Keratinocyte (primary cell): ENCODE measurements around the gene RHOBTB1. TPM values are rescaled to one million over a fixed set of nuclear protein-coding genes. Genes with fewer than 3 reads are reported as not detected.

Experiments
- DNase-seq: peaks from one replicate; pipeline ENCODE4 v3.0.0-alpha.2; 2011; ENCODE audit warnings: low read depth, missing footprints, low spot score
- FAIRE-seq: peaks from 2 replicates; lab custom pipeline; 2011; peaks lifted over from hg19 to GRCh38; lab: Jason Lieb, UNC
- H2AFZ ChIP-seq: 2 replicates; pipeline ENCODE4 v1.6.0; 2012; ENCODE audit warnings: low read length, control low read depth, inconsistent platforms; ENCODE audit not compliant: control insufficient read depth
- H3K27ac ChIP-seq: 2 replicates; pipeline ENCODE4 v1.5.1; 2011; ENCODE audit warnings: low read length; ENCODE audit not compliant: control insufficient read depth, insufficient read depth
- H3K27me3 ChIP-seq: 3 replicates; pipeline ENCODE4 v1.6.0; 2011; ENCODE audit warnings: low read length; ENCODE audit not compliant: control insufficient read depth, insufficient read depth; ENCODE audit errors: extremely low read depth
- H3K36me3 ChIP-seq, 2 experiments: 2 replicates in 1 of 2; 3 replicates in 1 of 2; pipeline ENCODE4 v1.5.1; 2011; ENCODE audit warnings: low read length in 2 of 2, mild to moderate bottlenecking in 1 of 2; ENCODE audit not compliant: control insufficient read depth in 2 of 2, insufficient read depth in 2 of 2; ENCODE audit errors: extremely low read depth in 1 of 2
- H3K4me1 ChIP-seq: 3 replicates; pipeline ENCODE4 v1.5.1; 2011; ENCODE audit warnings: low read length; ENCODE audit not compliant: control insufficient read depth, insufficient read depth; ENCODE audit errors: extremely low read depth
- H3K4me2 ChIP-seq: 3 replicates; pipeline ENCODE4 v1.6.0; 2011; ENCODE audit warnings: low read depth, low read length; ENCODE audit not compliant: control insufficient read depth, insufficient read depth; ENCODE audit errors: extremely low read depth
- H3K4me3 ChIP-seq, 3 experiments: fragments of 200-600 bp in 1 of 3; sonication (generic) in 1 of 3; 2 replicates in 2 of 3; 3 replicates in 1 of 3; pipeline ENCODE4 v1.5.1; 2011 to 2016; ENCODE audit warnings: low read length in 3 of 3, mild to moderate bottlenecking in 3 of 3, control low read depth in 2 of 3, inconsistent platforms in 1 of 3, low read depth in 1 of 3, mixed read lengths in 1 of 3, mixed run types in 1 of 3, moderate library complexity in 1 of 3; ENCODE audit not compliant: control insufficient read depth in 2 of 3, insufficient read depth in 2 of 3; ENCODE audit errors: extremely low read depth in 1 of 3
- H3K79me2 ChIP-seq: 2 replicates; pipeline ENCODE4 v1.6.0; 2012; ENCODE audit warnings: low read length; ENCODE audit not compliant: control insufficient read depth, insufficient read depth
- H3K9ac ChIP-seq: 3 replicates; pipeline ENCODE4 v1.6.0; 2011; ENCODE audit warnings: low read length; ENCODE audit not compliant: control insufficient read depth, insufficient read depth; ENCODE audit errors: extremely low read depth
- H3K9me1 ChIP-seq: 3 replicates; pipeline ENCODE4 v1.6.0; 2011; ENCODE audit warnings: low read length; ENCODE audit not compliant: control insufficient read depth, insufficient read depth; ENCODE audit errors: extremely low read depth
- H3K9me3 ChIP-seq: 2 replicates; pipeline ENCODE4 v1.5.1; 2012; ENCODE audit warnings: low read depth, low read length; ENCODE audit not compliant: control insufficient read depth
- H4K20me1 ChIP-seq: 3 replicates; pipeline ENCODE4 v1.6.0; 2011; ENCODE audit warnings: low read length; ENCODE audit not compliant: control insufficient read depth, insufficient read depth; ENCODE audit errors: extremely low read depth
- CTCF ChIP-seq, 3 experiments: IDR thresholded peaks in 1 of 3; conservative IDR thresholded peaks in 1 of 3; optimal IDR thresholded peaks in 1 of 3; 2 replicates in 2 of 3; 3 replicates in 1 of 3; pipeline versions ENCODE3 to v1.5.1; 2011; ENCODE audit warnings: low read length in 3 of 3, mild to moderate bottlenecking in 3 of 3, moderate library complexity in 2 of 3, control low read depth in 1 of 3, inconsistent platforms in 1 of 3; ENCODE audit not compliant: insufficient read depth in 2 of 3; ENCODE audit errors: extremely low read depth in 1 of 3
- EZH2 ChIP-seq: IDR thresholded peaks from one replicate; pipeline ENCODE4 v1.6.1; 2012; ENCODE audit warnings: inconsistent platforms, mild to moderate bottlenecking, low read length, moderate library complexity
- dilution Hi-C: fragments of 300-500 bp; cut with MboI; formaldehyde crosslinking; loops from one replicate; pipeline ENCODE4 v1.7.0; 2020; ENCODE audit warnings: low sequenced_read_pairs; ENCODE audit not compliant: extremely low pct_ligation_motif_present
- polyA plus RNA-seq, 5 experiments: library from polyadenylated mRNA; depleted of rRNA in 3 of 5; stranded (reverse) in 3 of 5; stranded (forward) in 1 of 5; unstranded in 1 of 5; fragments of >200 nt; gene quantifications; 1 replicate in 1 of 5; 2 replicates in 3 of 5; 3 replicates in 1 of 5; pipeline versions ENCODE4 v1.2.1 to v1.2.3, GENCODE V29; 2011 to 2012; ENCODE audit warnings: missing spikeins in 2 of 5, low read depth in 1 of 5, low replicate concordance in 1 of 5

RHOBTB1 gene
- polyA plus RNA-seq, 1 donor (not counting 4 experiments of a cell fraction or from before 2014, with no cell fraction given), result 4.6 TPM

- H3K9ac ChIP-seq, result no peak overlapping the region
- dilution Hi-C loops, result no loop called here
- H3K79me2 ChIP-seq, result no peaks in the 10 kb centered on the region
- no peak overlapping the region for H2AFZ ChIP-seq
- no peaks in the 10 kb centered on the region for H3K9me1 ChIP-seq
- FAIRE-seq (no peak), DNase-seq (no peak)
- H3K27me3 ChIP-seq, result peaks cover 9% of the 10 kb centered on the region
- no peak overlapping the region for H3K4me3 ChIP-seq
- no peak overlapping the region for H3K4me2 ChIP-seq
- no peaks in the 10 kb centered on the region for H3K36me3 ChIP-seq
- H4K20me1 ChIP-seq, result no peaks in the 10 kb centered on the region
- H3K27ac ChIP-seq, result no peak overlapping the region
- H3K9me3 ChIP-seq, result no peaks in the 10 kb centered on the region
- peaks cover 7% of the 10 kb centered on the region for H3K4me1 ChIP-seq
- TF ChIP-seq CTCF (optimal IDR thresholded peaks at IDR 0.05 in 1 of 3, IDR thresholded peaks at IDR 0.05 in 1 of 3, conservative IDR thresholded peaks at IDR 0.05 in 1 of 3; ENCODE audit: extremely low read depth in 1 of 3, insufficient read depth in 2 of 3, low read length in 3 of 3) (no peak), EZH2 (no peak)
Measured at GRCh38 chr10:60940446-60940845, 3.5 kb downstream of the RHOBTB1 start.

GRCh38 chr10:60937784-60938654, 6.0 kb downstream of the RHOBTB1 start:
- DNase-seq (no peak), FAIRE-seq (no peak)
- H3K27ac ChIP-seq, result no peak overlapping the region
- no peak overlapping the region for H2AFZ ChIP-seq
- dilution Hi-C loops, result no loop called here
- H3K79me2 ChIP-seq, result no peaks in the 10 kb centered on the region
- H3K9me3 ChIP-seq, result no peaks in the 10 kb centered on the region
- H3K4me2 ChIP-seq, result no peak overlapping the region
- H3K9ac ChIP-seq, result no peak overlapping the region
- peaks cover 5% of the 10 kb centered on the region for H3K4me1 ChIP-seq
- no peaks in the 10 kb centered on the region for H4K20me1 ChIP-seq
- TF ChIP-seq CTCF (optimal IDR thresholded peaks at IDR 0.05 in 1 of 3, IDR thresholded peaks at IDR 0.05 in 1 of 3, conservative IDR thresholded peaks at IDR 0.05 in 1 of 3; ENCODE audit: extremely low read depth in 1 of 3, insufficient read depth in 2 of 3, low read length in 3 of 3), result no peak
- no peak for TF ChIP-seq EZH2
- no peaks in the 10 kb centered on the region for H3K9me1 ChIP-seq
- no peak overlapping the region for H3K4me3 ChIP-seq
- no peaks in the 10 kb centered on the region for H3K27me3 ChIP-seq
- H3K36me3 ChIP-seq, result no peaks in the 10 kb centered on the region
